Fibroblast of skin of right biceps (primary cell): ENCODE results near the gene MKX.

Experiments
- DNase-seq: peaks from one replicate; pipeline ENCODE4 v3.0.0-alpha.2; 2013

MKX gene

GRCh38 chr10:27745732-27746396 is at the start of gene MKX:
Gene MKX (minus strand): TSS chr10:27745819. CDS start chr10:27743415, 2,404 bp downstream.
- DNase-seq = peak; percentile 77

GRCh38 chr10:27794157-27794556 is 48.5 kb upstream of the MKX start:
- DNase-seq = peak; percentile 9

- DNase-seq = peak; percentile 8
These were observed 46.6 kb upstream of the MKX start for GRCh38 chr10:27792216-27792615.

GRCh38 chr10:27784272-27784671 is 38.7 kb upstream of the MKX start:
- DNase-seq = no peak

- peak; percentile 74 for DNase-seq
These were observed 38.0 kb upstream of the MKX start for GRCh38 chr10:27783660-27784059.

GRCh38 chr10:27779462-27780015 is 33.9 kb upstream of the MKX start:
- peak; percentile 34 for DNase-seq

GRCh38 chr10:27774831-27775230 is 29.2 kb upstream of the MKX start:
- DNase-seq = peak; percentile 25

- DNase-seq = no peak
These were observed 25.6 kb upstream of the MKX start for GRCh38 chr10:27771231-27771630.

GRCh38 chr10:27770181-27770580 is 24.6 kb upstream of the MKX start:
- DNase-seq = no peak

- DNase-seq = no peak
These were observed 15.2 kb upstream of the MKX start for GRCh38 chr10:27760867-27761266.

- no peak for DNase-seq
These were observed 14.1 kb upstream of the MKX start for GRCh38 chr10:27759483-27760272.

- no peak for DNase-seq
These were observed 7.1 kb upstream of the MKX start for GRCh38 chr10:27752673-27753237.

- no peak for DNase-seq
These were observed 3.0 kb upstream of the MKX start for GRCh38 chr10:27748601-27749000.

GRCh38 chr10:27747096-27747451 is 1.5 kb upstream of the MKX start:
- no peak for DNase-seq

- DNase-seq = no peak
These were observed 927 bp upstream of the MKX start for GRCh38 chr10:27746397-27747095.

GRCh38 chr10:27744802-27745731 is 552 bp downstream of the MKX start:
- DNase-seq = no peak

- peak; percentile 59 for DNase-seq
These were observed 1.5 kb downstream of the MKX start for GRCh38 chr10:27743877-27744801.

GRCh38 chr10:27743012-27743876 is 2.4 kb downstream of the MKX start:
- DNase-seq = peak; percentile 34

GRCh38 chr10:27742195-27743011 is 3.2 kb downstream of the MKX start:
- peak; percentile 93 for DNase-seq
